Parathyroid adenoma (tissue), 2 donors: ENCODE measurements around the gene DNAAF2.

ENCODE experiments used
- H2AFZ ChIP-seq: fragments of 300-600 bp; sonication (generic); one replicate; pipeline ENCODE4 v1.7.0; 2017; ENCODE audit warnings: antibody characterized with exemption, mild to moderate bottlenecking
- H3K27ac ChIP-seq: fragments of 300-600 bp; sonication (generic); one replicate; pipeline ENCODE4 v1.7.0; 2017
- H3K27me3 ChIP-seq: fragments of 300-600 bp; sonication (generic); one replicate; pipeline ENCODE4 v1.7.0; 2017; ENCODE audit warnings: low read length; ENCODE audit not compliant: control insufficient read depth, insufficient read depth
- H3K36me3 ChIP-seq: fragments of 300-600 bp; sonication (generic); one replicate; pipeline ENCODE4 v1.7.0; 2017; ENCODE audit warnings: low read length; ENCODE audit not compliant: control insufficient read depth, insufficient read depth
- H3K4me1 ChIP-seq: fragments of 300-600 bp; sonication (generic); one replicate; pipeline ENCODE4 v1.7.0; 2017; ENCODE audit warnings: control low read depth
- H3K4me2 ChIP-seq: fragments of 300-600 bp; sonication (generic); one replicate; pipeline ENCODE4 v1.7.0; 2017; ENCODE audit warnings: low read length
- H3K4me3 ChIP-seq: fragments of 300-600 bp; sonication (generic); one replicate; pipeline ENCODE4 v1.7.0; 2017; ENCODE audit warnings: low read depth, low read length
- H3K79me2 ChIP-seq: fragments of 300-600 bp; sonication (generic); one replicate; pipeline ENCODE4 v1.7.0; 2017; ENCODE audit warnings: control low read depth
- H3K9ac ChIP-seq: fragments of 300-600 bp; sonication (generic); one replicate; pipeline ENCODE4 v1.7.0; 2017; ENCODE audit warnings: mild to moderate bottlenecking
- H3K9me3 ChIP-seq: fragments of 300-600 bp; sonication (generic); one replicate; pipeline ENCODE4 v1.7.0; 2017; ENCODE audit warnings: low read length; ENCODE audit not compliant: control insufficient read depth
- CTCF ChIP-seq: fragments of 300-600 bp; sonication (generic); IDR thresholded peaks from one replicate; pipeline ENCODE4 v1.7.0; 2017; ENCODE audit warnings: antibody characterized with exemption, mild to moderate bottlenecking
- donor health status: primary hyperparathyroidism.

DNAAF2 gene

GRCh38 chr14:49633640-49634546 is 1.2 kb downstream of the DNAAF2 start:
- H3K4me3 ChIP-seq, result peak overlapping the region; percentile 82
- H3K4me2 ChIP-seq, result peak overlapping the region; percentile 98
- H3K9me3 ChIP-seq, result no peaks in the 10 kb centered on the region
- peaks cover 3% of the 10 kb centered on the region for H3K4me1 ChIP-seq
- H2AFZ ChIP-seq, result peak overlapping the region; percentile 100
- H3K27me3 ChIP-seq, result no peaks in the 10 kb centered on the region
- H3K79me2 ChIP-seq, result peaks cover 6% of the 10 kb centered on the region
- no peaks in the 10 kb centered on the region for H3K36me3 ChIP-seq
- H3K27ac ChIP-seq, result peak overlapping the region; percentile 97
- H3K9ac ChIP-seq, result peak overlapping the region; percentile 85
- TF ChIP-seq CTCF, result peak; percentile 91

- Histone ChIP-seq H3K4me2 (no peak overlapping the region), H3K27ac (peak overlapping the region; percentile 8), H2AFZ (no peak overlapping the region), H3K4me3 (no peak overlapping the region), H3K36me3 (no peaks in the 10 kb centered on the region), H3K9ac (no peak overlapping the region), H3K27me3 (no peaks in the 10 kb centered on the region), H3K4me1 (peaks cover 11% of the 10 kb centered on the region), H3K9me3 (no peaks in the 10 kb centered on the region), H3K79me2 (peaks cover 9% of the 10 kb centered on the region)
- TF ChIP-seq CTCF, result no peak
These were observed 10.9 kb downstream of the DNAAF2 start for GRCh38 chr14:49623941-49624839.

- Histone ChIP-seq H3K27me3 (no peaks in the 10 kb centered on the region), H3K27ac (peak overlapping the region; percentile 8), H3K4me3 (no peak overlapping the region), H3K4me2 (peak overlapping the region; percentile 11), H3K36me3 (no peaks in the 10 kb centered on the region), H2AFZ (no peak overlapping the region), H3K79me2 (peaks cover 9% of the 10 kb centered on the region), H3K9me3 (no peaks in the 10 kb centered on the region), H3K9ac (no peak overlapping the region), H3K4me1 (peaks cover 11% of the 10 kb centered on the region)
- TF ChIP-seq CTCF, result no peak
These were observed 11.7 kb downstream of the DNAAF2 start for GRCh38 chr14:49623387-49623786.

GRCh38 chr14:49622022-49622607 is 12.9 kb downstream of the DNAAF2 start:
- no peaks in the 10 kb centered on the region for H3K36me3 ChIP-seq
- TF ChIP-seq CTCF, result no peak
- no peaks in the 10 kb centered on the region for H3K27me3 ChIP-seq
- no peak overlapping the region for H3K9ac ChIP-seq
- peak overlapping the region; percentile 81 for H3K4me3 ChIP-seq
- peak overlapping the region; percentile 88 for H3K4me2 ChIP-seq
- H3K79me2 ChIP-seq, result peaks cover 9% of the 10 kb centered on the region
- H3K9me3 ChIP-seq, result no peaks in the 10 kb centered on the region
- H3K27ac ChIP-seq, result no peak overlapping the region
- H3K4me1 ChIP-seq, result peaks cover 11% of the 10 kb centered on the region
- peak overlapping the region; percentile 99 for H2AFZ ChIP-seq
